Lower leg skin (tissue), 3 donors: ENCODE measurements around the gene CSNK2B.

Experiments used
- CTCF ChIP-seq, 3 donors: fragments of 450-650 bp; IDR thresholded peaks; one replicate each; pipeline ENCODE4 v1.5.1; 2016; ENCODE audit warnings: antibody characterized with exemption in 3 of 3, mild to moderate bottlenecking in 3 of 3, moderate library complexity in 2 of 3
- POLR2A ChIP-seq, 2 donors: fragments of 450-650 bp; IDR thresholded peaks; one replicate each; pipeline ENCODE4 v1.6.1; 2016 to 2017; ENCODE audit warnings: antibody characterized with exemption in 2 of 2, mild to moderate bottlenecking in 1 of 2, moderate library complexity in 1 of 2

GRCh38 chr6:31718265-31718664 is 52.4 kb downstream of the CSNK2B start:
- TF ChIP-seq CTCF (IDR thresholded peaks at IDR 0.05) (no peak), POLR2A (IDR thresholded peaks at IDR 0.05) (no peak)
